ENCODE results near the gene PDXP. TPM values are rescaled to one million over a fixed set of nuclear protein-coding genes. Genes with fewer than 3 reads are reported as not detected.
A peak's percentile ranks its signal among the peaks of the same experiment; 100 is the strongest.

Gene PDXP
- total RNA-seq, 1 donor from 2014 or later, result 23.9 TPM

- TF ChIP-seq, protein P1, sequence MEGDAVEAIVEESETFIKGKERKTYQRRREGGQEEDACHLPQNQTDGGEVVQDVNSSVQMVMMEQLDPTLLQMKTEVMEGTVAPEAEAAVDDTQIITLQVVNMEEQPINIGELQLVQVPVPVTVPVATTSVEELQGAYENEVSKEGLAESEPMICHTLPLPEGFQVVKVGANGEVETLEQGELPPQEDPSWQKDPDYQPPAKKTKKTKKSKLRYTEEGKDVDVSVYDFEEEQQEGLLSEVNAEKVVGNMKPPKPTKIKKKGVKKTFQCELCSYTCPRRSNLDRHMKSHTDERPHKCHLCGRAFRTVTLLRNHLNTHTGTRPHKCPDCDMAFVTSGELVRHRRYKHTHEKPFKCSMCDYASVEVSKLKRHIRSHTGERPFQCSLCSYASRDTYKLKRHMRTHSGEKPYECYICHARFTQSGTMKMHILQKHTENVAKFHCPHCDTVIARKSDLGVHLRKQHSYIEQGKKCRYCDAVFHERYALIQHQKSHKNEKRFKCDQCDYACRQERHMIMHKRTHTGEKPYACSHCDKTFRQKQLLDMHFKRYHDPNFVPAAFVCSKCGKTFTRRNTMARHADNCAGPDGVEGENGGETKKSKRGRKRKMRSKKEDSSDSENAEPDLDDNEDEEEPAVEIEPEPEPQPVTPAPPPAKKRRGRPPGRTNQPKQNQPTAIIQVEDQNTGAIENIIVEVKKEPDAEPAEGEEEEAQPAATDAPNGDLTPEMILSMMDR (IDR thresholded peaks at IDR 0.05; ENCODE audit: borderline replicate concordance), result no peak
- peaks cover 24% of the 10 kb centered on the region for H3K36me3 ChIP-seq
- DNase-seq, result no peak
- peaks cover 80% of the 10 kb centered on the region for H3K4me1 ChIP-seq
- peak overlapping the region; percentile 78 for H3K4me3 ChIP-seq
- H3K9me3 ChIP-seq (replicated peaks), result no peaks in the 10 kb centered on the region
- no peaks in the 10 kb centered on the region for H3K27me3 ChIP-seq (ENCODE audit: low read depth)
- H3K27ac ChIP-seq (replicated peaks), result peak overlapping the region; percentile 98
- intact Hi-C loops (cut with micrococcal nuclease), result no loop called here
These were observed 19.0 kb downstream of the PDXP start for GRCh38 chr22:37677493-37677974.

- TF ChIP-seq, protein P1 (IDR thresholded peaks at IDR 0.05; ENCODE audit: borderline replicate concordance), result no peak
- Histone ChIP-seq H3K4me3 (peak overlapping the region; percentile 78), H3K36me3 (peaks cover 24% of the 10 kb centered on the region), H3K9me3 (replicated peaks) (no peaks in the 10 kb centered on the region), H3K27ac (replicated peaks) (peak overlapping the region; percentile 98), H3K27me3 (ENCODE audit: low read depth) (no peaks in the 10 kb centered on the region), H3K4me1 (peaks cover 73% of the 10 kb centered on the region)
- no peak for DNase-seq
- intact Hi-C loops (cut with micrococcal nuclease), result no loop called here
These were observed 19.8 kb downstream of the PDXP start for GRCh38 chr22:37678372-37678771.

- DNase-seq, result no peak
- intact Hi-C loops (cut with micrococcal nuclease), result no loop called here
- no peak overlapping the region for H3K27ac ChIP-seq (replicated peaks)
These were observed 21.1 kb downstream of the PDXP start for GRCh38 chr22:37679670-37680069.

GRCh38 chr22:37680191-37680851 is 21.8 kb downstream of the PDXP start:
- no peak for DNase-seq
- Histone ChIP-seq H3K4me1 (peaks cover 55% of the 10 kb centered on the region), H3K27ac (replicated peaks) (peak overlapping the region; percentile 48), H3K36me3 (peaks cover 24% of the 10 kb centered on the region), H3K4me3 (no peak overlapping the region), H3K27me3 (ENCODE audit: low read depth) (no peaks in the 10 kb centered on the region), H3K9me3 (replicated peaks) (no peaks in the 10 kb centered on the region)
- intact Hi-C loops (cut with micrococcal nuclease), result no loop called here
- TF ChIP-seq, protein P1 (IDR thresholded peaks at IDR 0.05; ENCODE audit: borderline replicate concordance), result no peak

More at GRCh38 chr22:37679670-37680069, 21.1 kb downstream of the PDXP start:
- H3K36me3 ChIP-seq, result peaks cover 24% of the 10 kb centered on the region
- H3K27me3 ChIP-seq (ENCODE audit: low read depth), result no peaks in the 10 kb centered on the region
- H3K9me3 ChIP-seq (replicated peaks), result no peaks in the 10 kb centered on the region
- H3K4me1 ChIP-seq, result peaks cover 61% of the 10 kb centered on the region
- no peak overlapping the region for H3K4me3 ChIP-seq
- TF ChIP-seq, protein P1 (IDR thresholded peaks at IDR 0.05; ENCODE audit: borderline replicate concordance), result no peak

DNA sequence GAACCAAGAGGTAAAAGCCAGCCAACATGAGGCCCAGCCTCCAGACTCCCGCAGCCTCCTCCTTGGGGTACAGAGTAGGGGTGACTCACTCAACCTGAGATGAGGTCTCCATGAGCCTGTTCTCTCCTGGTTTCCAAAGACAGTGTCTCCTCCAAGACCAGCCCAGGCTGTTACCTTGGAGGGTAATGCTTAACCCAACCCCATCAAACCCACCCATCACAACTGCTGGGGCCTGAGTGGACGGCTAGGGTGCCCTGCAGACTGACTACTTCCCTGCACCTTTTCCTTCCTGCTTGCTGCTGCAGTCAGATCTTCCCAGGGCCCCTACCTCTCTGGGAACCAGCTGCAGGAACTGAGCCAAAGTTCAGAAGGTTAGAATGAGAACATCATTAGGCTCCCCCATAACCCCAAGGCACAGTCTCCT is 22.5 kb downstream of the PDXP start:
- peaks cover 24% of the 10 kb centered on the region for H3K36me3 ChIP-seq
- H3K4me1 ChIP-seq, result peaks cover 53% of the 10 kb centered on the region
- H3K4me3 ChIP-seq, result no peak overlapping the region
- H3K27me3 ChIP-seq (ENCODE audit: low read depth), result no peaks in the 10 kb centered on the region
- TF ChIP-seq, protein P1 (IDR thresholded peaks at IDR 0.05; ENCODE audit: borderline replicate concordance), result no peak
- no peak for DNase-seq
- no peaks in the 10 kb centered on the region for H3K9me3 ChIP-seq (replicated peaks)
- intact Hi-C loops (cut with micrococcal nuclease), result no loop called here
- H3K27ac ChIP-seq (replicated peaks), result peak overlapping the region; percentile 48
